ENCODE results near the gene ULK1.
A peak's percentile ranks its signal among the peaks of the same experiment; 100 is the strongest.

Gene ULK1

DNA sequence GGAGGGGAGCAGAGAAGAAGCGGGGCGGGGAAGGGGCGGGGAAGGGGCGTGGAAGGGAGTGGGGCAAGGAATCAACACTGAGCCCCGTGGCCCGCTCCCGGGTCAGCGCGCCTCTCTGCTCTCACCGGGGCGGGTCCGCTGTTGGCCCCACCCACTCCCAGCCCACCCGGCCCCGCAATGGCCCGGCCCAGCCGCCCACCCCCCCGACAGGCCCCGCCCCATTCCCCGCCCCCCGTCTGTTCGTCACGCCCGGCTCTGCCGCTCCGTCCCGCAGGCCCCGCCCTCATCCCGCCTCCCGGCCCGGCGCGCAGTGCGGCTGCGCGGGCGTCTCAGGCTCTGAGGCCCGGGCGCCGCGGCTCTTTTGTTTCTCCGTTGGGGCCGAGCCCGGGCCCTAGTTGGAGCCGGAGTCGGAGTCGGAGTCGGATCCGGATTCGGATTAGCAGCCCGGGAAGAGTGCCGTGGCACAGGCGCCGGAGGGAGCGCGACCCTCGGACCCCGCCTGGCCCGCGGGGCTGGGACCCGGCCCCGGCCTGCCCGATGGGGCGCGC is at the start of gene ULK1:
ULK1 (plus strand) TSS at position 310 of the 548 bp plus-strand sequence. CDS start 380 bp downstream, outside the sequence.
- Histone ChIP-seq H3K4me3 (peak within 1 kb of the TSS; percentile 57 to 75 (median 62)), H3K27ac (peak within 1 kb of the TSS; percentile 66 to 95 (median 85))

DNA sequence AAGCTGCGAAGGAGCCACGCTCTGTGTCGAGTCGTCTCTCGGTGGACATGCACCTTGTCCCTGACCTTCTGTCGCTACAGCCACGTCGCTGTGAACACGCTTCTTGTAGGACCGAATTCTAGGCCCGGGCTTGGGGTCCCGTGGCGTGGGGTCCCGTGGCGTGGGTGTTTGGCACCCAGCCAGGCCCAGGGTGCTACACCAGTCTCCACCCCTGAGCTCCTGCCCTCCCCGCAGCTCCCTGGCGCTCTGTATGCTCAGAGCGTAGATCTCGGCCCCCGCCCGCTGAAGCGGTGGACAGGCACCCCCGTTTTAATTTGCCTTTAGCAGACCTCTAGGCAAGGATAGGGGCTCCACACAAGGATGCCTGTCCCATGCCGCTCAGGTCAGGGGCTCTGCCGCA is 49.8 kb upstream of the ULK1 start:
- no peak overlapping the region for H3K27ac ChIP-seq
- no peak overlapping the region for H3K4me3 ChIP-seq

DNA sequence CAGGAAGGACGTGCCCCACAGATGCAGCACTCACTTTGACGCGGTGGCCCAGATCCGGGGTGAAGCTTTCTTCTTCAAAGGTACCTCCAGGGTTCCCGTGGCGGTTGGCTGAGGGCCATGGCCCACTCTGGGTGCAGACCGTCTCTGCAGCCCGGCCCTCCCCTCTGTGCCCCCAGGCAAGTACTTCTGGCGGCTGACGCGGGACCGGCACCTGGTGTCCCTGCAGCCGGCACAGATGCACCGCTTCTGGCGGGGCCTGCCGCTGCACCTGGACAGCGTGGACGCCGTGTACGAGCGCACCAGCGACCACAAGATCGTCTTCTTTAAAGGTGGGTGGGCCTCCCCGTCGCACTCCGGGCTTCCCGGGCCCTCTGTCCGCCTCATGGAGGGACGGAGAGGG is 49.3 kb upstream of the ULK1 start:
- no peak overlapping the region for H3K4me3 ChIP-seq
- no peak overlapping the region for H3K27ac ChIP-seq

DNA sequence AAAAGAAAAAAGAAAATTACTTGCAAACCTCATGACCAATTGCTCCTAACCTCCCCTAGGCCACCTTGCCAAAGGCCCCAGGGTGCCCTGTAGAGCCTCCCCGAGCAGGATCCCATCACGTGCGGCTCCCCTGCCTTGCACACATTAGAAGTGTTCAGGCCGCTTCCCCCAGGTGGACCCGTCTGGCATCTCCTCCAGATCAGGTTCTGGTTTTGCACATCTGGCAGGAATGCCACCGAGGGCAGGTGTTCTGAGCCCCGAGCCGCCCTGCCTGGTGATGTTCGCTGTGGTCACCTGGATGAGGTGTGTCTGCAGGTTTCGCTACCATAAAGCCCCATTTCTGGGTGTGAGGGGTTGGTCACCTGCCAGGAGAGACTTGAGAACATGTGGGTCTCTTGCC is 47.0 kb upstream of the ULK1 start:
- Histone ChIP-seq H3K4me3 (no peak overlapping the region), H3K27ac (no peak overlapping the region)

DNA sequence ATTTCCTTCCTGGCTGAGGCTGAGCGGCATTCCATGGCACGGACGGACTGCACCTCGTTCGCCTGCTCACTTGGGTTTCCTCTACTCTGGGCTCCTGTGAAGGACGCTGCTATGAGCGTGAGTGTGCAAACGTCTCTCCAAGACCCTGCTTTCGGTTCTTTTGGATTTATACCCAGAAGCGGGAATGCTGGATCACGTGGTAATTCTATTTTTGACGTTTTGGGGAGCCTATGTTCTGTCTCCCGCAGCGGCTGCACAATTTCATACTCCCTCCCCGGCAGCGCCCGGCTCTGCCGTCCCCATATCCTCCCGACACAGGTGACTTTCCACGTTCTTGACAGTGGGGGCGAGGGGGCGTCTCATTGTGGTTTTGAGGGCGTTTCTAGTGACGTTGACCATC is 45.7 kb upstream of the ULK1 start:
- Histone ChIP-seq H3K4me3 (no peak overlapping the region), H3K27ac (no peak overlapping the region)

DNA sequence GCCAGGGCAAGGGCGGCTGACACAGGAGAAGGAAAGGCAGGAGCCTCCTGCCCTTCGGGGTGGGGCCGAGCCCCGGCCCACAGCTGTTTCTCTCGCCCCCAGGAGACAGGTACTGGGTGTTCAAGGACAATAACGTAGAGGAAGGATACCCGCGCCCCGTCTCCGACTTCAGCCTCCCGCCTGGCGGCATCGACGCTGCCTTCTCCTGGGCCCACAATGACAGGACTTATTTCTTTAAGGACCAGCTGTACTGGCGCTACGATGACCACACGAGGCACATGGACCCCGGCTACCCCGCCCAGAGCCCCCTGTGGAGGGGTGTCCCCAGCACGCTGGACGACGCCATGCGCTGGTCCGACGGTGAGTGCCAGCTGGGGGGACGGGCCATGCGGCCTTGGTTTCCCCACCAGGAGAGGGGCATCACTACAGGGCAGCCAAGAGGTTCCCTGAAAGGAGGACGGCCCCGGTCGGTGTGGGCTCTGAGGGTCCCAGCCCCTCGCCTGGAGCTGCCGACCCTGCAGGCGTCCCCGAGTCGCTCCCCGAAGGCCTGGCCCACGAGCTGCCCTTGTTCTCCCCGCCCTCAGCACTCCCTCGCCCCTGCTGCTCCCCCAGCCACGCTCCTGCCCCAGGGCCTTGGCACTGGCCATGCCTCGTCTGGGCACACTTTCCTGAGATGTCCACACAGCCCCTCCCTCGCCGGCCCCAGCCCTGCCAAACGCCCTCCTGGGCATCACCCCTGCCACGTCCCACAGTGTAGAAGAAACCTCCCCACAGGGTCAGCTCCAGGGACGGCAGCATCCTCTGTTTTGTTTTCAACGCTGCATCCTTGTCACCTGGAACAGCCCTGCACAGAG is 44.5 kb upstream of the ULK1 start:
- H3K27ac ChIP-seq: no peak overlapping the region
- H3K4me3 ChIP-seq: no peak overlapping the region

DNA sequence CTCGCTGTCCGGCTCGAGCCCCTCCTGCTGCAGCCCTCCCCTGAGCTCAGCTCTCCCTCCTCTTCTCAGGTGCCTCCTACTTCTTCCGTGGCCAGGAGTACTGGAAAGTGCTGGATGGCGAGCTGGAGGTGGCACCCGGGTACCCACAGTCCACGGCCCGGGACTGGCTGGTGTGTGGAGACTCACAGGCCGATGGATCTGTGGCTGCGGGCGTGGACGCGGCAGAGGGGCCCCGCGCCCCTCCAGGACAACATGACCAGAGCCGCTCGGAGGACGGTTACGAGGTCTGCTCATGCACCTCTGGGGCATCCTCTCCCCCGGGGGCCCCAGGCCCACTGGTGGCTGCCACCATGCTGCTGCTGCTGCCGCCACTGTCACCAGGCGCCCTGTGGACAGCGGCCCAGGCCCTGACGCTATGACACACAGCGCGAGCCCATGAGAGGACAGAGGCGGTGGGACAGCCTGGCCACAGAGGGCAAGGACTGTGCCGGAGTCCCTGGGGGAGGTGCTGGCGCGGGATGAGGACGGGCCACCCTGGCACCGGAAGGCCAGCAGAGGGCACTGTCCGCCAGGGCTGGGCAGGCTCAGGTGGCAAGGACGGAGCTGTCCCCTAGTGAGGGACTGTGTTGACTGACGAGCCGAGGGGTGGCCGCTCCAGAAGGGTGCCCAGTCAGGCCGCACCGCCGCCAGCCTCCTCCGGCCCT is 43.4 kb upstream of the ULK1 start:
- H3K4me3 ChIP-seq: no peak overlapping the region

DNA sequence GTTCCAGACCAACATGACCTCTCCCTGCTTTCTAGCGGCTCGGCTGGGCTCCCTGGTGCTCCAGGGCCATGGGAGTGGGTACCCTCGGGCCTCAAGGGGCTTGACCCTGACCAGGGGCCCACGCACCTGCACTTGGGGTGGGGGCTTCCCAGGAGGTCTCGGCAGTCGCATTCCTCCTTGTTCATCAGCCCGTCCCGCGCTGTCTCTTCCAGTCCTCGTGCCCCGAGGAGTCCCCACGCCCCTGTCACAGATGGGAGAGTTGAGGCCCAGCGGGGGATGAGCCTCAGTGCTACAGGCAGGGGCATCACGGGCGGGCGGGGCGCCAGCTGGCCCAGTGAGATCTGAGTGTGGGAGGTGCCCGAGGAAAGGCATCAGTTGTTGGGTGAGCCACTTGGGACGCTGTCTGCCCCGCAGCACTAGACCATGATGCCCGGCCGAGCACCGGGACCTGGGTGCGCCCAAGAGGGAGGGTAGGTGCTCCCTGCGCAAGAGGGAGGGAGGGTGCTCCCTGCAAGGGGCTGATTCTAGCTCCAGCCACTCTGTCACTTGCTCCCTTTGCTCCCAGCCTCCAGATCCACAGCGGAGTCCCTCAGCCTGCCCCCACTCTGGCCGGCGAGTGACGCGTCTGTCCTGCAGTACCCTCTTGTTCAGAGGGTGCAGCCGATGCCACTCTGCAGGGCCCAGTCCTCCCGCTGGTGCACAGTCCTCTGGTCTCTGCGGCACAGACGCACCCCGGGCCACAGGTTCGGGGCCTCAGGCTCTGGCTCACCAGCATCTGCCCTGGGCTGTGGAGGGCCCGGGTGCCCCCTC is 42.5 kb upstream of the ULK1 start:
- no peak overlapping the region for H3K4me3 ChIP-seq
- H3K27ac ChIP-seq: no peak overlapping the region

More for the DNA sequence above, 43.4 kb upstream of the ULK1 start:
- H3K27ac ChIP-seq: no peak overlapping the region

DNA sequence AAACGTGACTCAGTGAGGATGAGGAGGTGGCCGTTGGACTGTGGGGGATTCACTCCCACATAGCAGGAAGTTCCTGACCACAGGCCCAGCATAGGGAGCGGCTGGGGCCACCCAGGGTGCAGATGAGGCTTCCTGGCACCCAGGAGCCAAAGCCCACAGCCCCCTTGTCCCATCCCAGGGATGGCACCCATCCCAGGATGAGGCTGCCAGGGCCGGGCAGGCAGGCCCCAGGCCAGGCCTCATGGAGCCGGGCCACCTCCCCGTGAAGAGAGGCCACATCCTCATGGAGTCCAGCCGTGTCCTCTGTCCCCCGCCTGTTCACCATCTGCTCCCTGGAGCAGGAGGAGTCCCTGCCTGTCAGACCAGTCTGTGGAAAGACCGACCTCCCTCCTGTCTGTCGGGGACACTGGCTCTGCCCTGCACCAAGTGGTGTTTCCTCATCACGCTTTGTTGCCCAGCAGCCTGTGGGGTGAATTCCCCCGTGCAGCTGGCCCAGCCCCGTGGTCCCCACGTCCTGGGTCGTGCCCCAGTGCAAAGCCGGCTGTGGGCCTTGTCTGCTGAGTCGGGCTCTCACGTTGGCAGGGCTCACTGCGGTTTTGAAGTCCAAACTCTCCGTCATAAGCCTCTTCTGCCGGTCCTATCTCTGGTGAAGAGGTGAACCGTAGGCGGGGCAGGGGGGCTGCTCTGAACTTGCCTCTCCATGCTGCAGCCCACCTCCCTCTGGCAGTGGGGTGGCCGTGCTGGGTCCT is 41.7 kb upstream of the ULK1 start:
- H3K27ac ChIP-seq: no peak overlapping the region
- H3K4me3 ChIP-seq: no peak overlapping the region

DNA sequence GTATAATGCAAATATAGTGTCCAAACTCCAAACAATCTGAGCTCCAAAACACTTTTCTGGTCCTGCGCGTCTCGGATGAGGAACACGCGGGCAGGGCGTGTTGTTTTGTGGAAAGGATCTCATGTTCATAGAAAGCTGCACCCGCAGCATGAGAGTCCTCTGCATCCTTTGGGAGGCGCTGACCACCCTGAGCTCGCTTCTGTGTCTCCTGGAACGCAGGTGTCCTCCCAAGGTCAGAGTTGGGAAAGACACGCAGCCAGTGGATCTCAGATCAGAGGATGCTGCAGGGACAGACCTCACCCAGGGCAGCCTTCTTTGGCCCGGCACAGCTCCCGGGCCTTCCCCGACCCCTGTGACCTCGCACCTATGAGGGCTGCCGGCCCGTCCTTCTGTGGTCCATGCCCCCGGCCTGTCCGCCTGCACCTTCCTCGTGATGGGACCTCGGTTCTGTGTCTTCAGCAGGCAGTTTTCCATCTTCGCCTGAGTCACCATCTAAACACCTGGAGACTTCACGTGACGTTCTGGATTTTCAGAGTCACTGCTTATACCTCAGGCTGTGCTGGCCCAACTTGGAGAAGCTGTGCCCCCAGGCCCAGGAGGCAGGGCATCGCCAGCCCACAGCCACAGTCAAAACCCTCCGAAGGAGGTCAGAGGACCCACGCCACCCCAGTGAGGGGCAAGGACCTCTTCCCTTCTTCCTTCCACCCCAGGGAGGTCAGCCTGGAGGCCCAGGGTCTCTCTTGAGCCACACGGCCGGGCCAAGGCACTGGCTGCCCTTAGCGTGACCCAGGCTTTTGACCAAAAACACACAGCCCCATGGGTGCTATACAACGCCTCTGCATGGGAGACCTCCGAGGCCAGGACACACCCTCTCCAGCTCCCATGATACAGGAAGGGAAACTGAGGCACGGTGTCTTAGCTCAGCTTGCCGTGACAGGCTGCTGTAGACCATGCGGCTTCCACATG is 40.3 kb upstream of the ULK1 start:
- Histone ChIP-seq H3K27ac (no peak overlapping the region), H3K4me3 (no peak overlapping the region)

DNA sequence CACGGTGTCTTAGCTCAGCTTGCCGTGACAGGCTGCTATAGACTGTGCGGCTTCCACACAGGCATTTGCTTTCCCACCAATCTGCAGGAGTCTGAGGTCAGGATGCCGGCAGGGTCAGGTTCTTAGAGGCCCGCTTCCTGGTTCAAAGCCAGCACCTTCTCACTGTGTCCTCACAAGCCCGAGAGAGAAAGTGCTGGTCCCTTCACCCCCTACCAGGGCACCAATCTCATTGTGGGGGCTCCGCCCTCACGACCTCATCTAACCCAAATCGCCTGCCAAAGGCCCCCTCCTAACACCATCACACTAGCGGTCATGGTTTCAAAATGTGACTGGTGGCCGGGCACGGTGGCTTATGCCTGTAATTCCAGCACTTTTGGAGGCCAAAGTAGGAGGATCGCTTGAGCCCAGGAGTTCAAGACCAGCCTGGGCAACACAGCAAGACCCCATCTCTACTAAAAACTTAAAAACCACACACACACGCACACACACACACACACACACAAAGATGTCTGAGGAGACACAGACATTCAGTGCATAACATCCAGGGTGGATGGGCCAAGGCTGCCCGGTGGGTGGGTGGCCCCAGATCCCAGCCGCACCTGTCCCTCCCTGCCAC is 39.5 kb upstream of the ULK1 start:
- no peak overlapping the region for H3K4me3 ChIP-seq

DNA sequence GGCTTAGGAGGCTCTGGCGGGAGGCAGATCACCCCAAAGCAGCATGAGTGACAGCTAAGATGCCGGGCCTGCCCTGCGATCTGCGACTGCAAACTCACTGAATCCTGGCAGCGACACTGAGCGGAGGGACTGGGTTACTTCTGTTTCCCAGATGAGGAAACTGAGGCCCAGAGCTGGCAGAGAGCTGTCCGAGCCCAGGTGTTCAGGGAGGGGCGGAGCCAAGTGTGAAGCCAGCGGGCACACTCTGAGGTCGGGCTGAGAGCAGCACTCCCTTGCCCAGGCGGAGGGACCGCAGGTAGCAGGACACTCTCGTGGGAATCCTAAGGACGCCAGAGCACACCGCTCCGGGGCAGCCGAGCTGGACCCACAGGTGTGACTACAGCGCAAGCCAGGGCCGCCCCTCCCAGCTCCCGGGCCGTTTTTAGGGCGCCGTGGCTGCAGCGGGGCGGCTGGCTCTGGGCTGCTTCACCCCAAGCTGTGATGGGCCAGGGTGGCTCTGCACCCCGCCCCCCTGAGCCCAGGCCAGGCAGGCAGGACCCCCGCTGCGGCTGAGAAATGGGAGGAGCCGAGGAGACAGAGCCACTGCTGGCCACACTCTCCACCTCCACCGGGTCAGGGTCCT is 38.8 kb upstream of the ULK1 start:
- H3K4me3 ChIP-seq: no peak overlapping the region
- no peak overlapping the region for H3K27ac ChIP-seq

More for the DNA sequence above, 39.5 kb upstream of the ULK1 start:
- H3K27ac ChIP-seq: no peak overlapping the region

DNA sequence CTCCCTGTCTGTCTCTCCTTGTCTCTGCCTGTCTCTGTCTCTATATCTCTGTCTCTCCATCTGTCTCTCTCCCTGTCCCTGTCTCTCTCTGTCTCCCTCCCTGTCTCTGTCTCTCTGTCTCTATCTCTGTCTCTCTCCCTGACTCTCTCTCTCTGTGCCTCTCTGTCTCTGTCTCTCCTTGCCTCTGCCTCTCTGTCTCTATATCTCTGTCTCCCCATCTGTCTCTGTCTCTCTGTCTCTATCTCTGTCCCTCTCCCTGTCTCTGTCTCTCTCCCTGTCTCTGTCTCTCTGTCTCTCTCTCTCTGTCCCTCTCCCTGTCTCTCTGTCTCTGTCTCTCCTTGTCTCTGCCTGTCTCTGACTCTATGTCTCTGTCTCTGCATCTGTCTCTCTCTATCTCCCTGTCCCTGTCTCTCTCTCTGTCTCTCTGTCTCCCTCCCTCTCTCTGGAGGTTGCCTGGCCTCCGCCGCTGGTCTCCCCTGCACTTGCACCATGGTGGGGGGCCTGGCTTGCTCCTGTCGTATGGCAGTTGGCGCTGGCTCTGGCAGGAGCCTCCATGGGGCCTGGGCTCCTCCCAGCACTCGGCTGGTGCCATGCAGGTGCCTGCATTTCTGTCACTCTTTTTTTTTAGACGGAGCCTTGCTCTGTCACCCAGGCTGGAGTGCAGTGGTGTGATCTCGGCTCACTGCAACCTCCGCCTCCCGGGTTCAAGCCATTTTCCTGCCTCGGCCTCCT is 37.9 kb upstream of the ULK1 start:
- Histone ChIP-seq H3K27ac (no peak overlapping the region), H3K4me3 (no peak overlapping the region)

DNA sequence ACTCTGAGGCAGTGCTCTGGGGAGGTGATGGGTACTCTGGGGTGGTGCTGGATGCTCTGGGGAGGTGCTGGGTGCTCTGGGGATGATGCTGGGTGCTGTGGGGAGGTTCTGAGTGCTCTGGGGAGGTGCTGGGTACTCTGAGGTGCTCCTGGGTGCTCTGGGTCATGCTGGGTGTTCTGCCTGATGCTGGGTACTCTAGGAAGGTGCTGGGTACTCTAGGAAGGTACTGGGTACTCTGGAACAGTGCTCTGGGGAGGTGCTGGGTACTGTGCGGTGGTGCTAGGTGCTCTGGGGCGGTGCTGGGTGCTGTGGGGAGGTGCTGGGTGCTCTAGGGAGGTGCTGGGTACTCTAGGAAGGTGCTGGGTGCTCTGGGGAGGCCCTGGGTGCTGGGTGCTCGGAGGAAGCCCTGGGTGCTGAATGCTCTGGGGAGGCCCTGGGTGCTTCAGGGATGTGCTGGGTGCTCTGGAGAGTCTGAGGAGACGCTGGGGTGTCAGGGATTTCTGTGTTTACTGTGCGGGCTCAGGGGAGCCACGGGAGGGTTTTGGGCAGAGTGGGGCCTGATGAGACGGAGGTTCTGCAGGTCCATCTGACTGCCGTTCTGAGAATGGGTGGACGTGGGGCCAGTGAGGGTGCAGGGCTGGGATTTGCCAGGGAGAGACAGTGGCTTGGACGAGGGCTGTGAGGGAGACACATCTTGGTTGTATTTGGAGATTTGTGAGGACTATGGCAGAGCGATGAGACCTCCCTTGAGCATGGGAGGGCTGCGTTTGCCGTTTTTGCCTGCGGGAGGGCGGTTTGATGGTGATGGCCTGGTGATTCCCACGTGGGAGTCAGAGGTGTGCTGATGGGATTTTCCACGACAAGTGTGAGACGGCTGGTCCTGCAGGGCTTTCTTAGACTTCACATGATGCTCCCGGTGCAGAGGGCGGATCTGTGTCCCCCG is 36.2 kb upstream of the ULK1 start:
- H3K4me3 ChIP-seq: no peak overlapping the region
- no peak overlapping the region for H3K27ac ChIP-seq

DNA sequence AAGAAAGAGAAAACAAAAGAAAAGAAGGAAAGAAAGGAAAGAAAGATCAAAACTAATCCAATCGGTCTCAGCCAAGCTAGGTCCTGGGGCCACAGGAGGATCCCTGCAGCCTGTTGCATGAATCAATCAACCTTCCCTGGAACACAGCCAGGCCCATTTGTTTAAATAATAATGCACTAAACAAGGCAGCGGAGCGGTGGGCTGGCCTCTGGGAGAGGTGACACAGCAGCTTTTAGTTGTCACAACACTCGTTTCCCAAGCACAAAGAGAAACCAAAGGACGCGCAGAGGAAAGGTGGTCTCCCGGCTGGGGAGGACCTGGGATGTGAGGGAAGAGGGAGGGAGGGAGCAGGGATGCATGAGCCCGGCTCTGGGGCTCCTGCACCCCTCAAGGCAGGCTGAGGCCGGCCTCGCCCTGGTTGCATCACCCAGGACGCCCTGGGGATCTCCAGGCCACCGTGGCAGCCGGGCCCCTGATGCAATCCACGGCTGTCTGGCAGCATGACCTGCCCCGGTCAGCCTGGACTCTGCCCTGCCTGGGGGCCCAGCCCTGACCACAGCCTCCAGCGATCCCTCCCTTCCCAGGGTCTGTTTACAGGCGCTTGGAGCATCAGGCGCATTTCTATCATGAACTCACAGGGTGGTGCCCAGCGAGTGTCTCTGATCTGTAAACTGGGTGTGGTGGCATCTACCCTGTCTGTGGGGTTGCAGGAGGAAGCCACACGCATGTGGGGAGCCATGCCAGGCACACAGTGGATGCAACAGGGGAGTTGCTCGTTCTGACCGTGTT is 33.8 kb upstream of the ULK1 start:
- Histone ChIP-seq H3K27ac (peak overlapping the region in 13 of 21 experiments; percentile 3 to 70 (median 21)), H3K4me3 (peak overlapping the region in 3 of 7 experiments; percentile 5 to 20 (median 6))
